K562 (cell line): Measurements from ENCODE around the gene ITSN1. TPM values are rescaled to one million over a fixed set of nuclear protein-coding genes. Genes with fewer than 3 reads are reported as not detected.

Experiments used
- ATAC-seq: fragments of 200-7000 bp; cut with Tn5 transposase; 3 replicates; pipeline ENCODE4 v1.9.1; 2020; ENCODE audit warnings: moderate library complexity
- BruUV-seq: library from RNA; stranded (reverse); fragments of 400-500 nt; replicated peaks from 2 replicates; lab custom pipeline; 2021; lab: Mats Ljungman, UMichigan
- CTCF ChIA-PET: fragments of 300-600 bp; formaldehyde crosslinking; extraction: SDS; loops from one replicate; lab custom pipeline; 2021; ENCODE audit warnings: low intra/inter-chr PET ratio; lab: Yijun Ruan, JAX
- POLR2A ChIA-PET: fragments of 300-600, 350-650 bp; sonication (Branson Sonifier 250); formaldehyde crosslinking; extraction: SDS; loops from one replicate; lab custom pipeline; 2021; ENCODE audit warnings: antibody characterized with exemption, inconsistent platforms; lab: Yijun Ruan, JAX
- DNase-seq, 4 experiments: peaks; one replicate each; pipeline versions ENCODE4 v3.0.0 to v3.0.0-alpha.2; 2011 to 2018; ENCODE audit warnings: low spot score in 3 of 4, mixed read lengths in 3 of 4; ENCODE audit errors: extremely low read depth in 1 of 4
- FAIRE-seq: peaks from 2 replicates; lab custom pipeline; 2011; peaks lifted over from hg19 to GRCh38; lab: Jason Lieb, UNC
- H2AFZ ChIP-seq: 2 replicates; pipeline ENCODE4 v1.6.0; 2011; ENCODE audit warnings: low read depth, low read length, control low read depth, inconsistent platforms
- H3K27ac ChIP-seq: fragments of 200-600 bp; 3 replicates; pipeline ENCODE4 v1.8.0; 2011; ENCODE audit warnings: low read depth, mild to moderate bottlenecking, control low read depth, inconsistent platforms, low read length, moderate library complexity, mixed read lengths; ENCODE audit errors: extremely low read depth
- H3K27me3 ChIP-seq, 2 experiments: fragments of 300-600 bp in 1 of 2; 2 replicates in 1 of 2; 3 replicates in 1 of 2; pipeline versions ENCODE4 v1.6.0 to v1.8.0; 2011; ENCODE audit warnings: inconsistent platforms in 2 of 2, low read length in 2 of 2, mild to moderate bottlenecking in 1 of 2, mixed read lengths in 1 of 2, moderate library complexity in 1 of 2; ENCODE audit not compliant: control insufficient read depth in 2 of 2, insufficient read depth in 2 of 2
- H3K36me3 ChIP-seq: fragments of 300-600 bp; 3 replicates; pipeline ENCODE4 v1.8.0; 2011; ENCODE audit warnings: mild to moderate bottlenecking, low read length, inconsistent platforms; ENCODE audit not compliant: control insufficient read depth, insufficient read depth
- H3K4me1 ChIP-seq, 2 experiments: fragments of 200-600 bp in 1 of 2; replicated peaks in 1 of 2; 2 replicates in 1 of 2; 3 replicates in 1 of 2; pipeline versions ENCODE4 v1.5.1 to v1.8.0; 2011; ENCODE audit warnings: inconsistent platforms in 2 of 2, low read length in 2 of 2, mild to moderate bottlenecking in 1 of 2, mixed read lengths in 1 of 2, moderate library complexity in 1 of 2; ENCODE audit not compliant: control insufficient read depth in 2 of 2, insufficient read depth in 2 of 2
- H3K4me2 ChIP-seq: 2 replicates; pipeline ENCODE4 v1.6.1; 2011; ENCODE audit warnings: low read length, control low read depth, inconsistent platforms, mixed read lengths; ENCODE audit not compliant: insufficient read depth
- H3K4me3 ChIP-seq: fragments of 200-600 bp; sonication (generic), shearing (Covaris generic); 2 replicates; pipeline ENCODE4 v1.5.1; 2016; ENCODE audit warnings: control low read depth, inconsistent platforms
- H3K79me2 ChIP-seq: fragments of 200-600 bp; 3 replicates; pipeline ENCODE4 v1.8.0; 2011; ENCODE audit warnings: low read length, inconsistent platforms; ENCODE audit not compliant: control insufficient read depth, insufficient read depth
- H3K9ac ChIP-seq, 2 experiments: 2 replicates each; pipeline versions ENCODE4 v1.6.0 to v1.6.1; 2011; ENCODE audit warnings: low read depth in 2 of 2, low read length in 2 of 2, control low read depth in 1 of 2, inconsistent platforms in 1 of 2, mild to moderate bottlenecking in 1 of 2, mixed read lengths in 1 of 2; ENCODE audit not compliant: insufficient read depth in 1 of 2
- H3K9me1 ChIP-seq: one replicate; pipeline ENCODE4 v1.6.0; 2011; ENCODE audit warnings: inconsistent platforms, mild to moderate bottlenecking, low read length, moderate library complexity; ENCODE audit not compliant: control insufficient read depth, insufficient read depth
- H3K9me3 ChIP-seq: replicated peaks from 2 replicates; pipeline ENCODE4 v1.5.1; 2011; ENCODE audit warnings: low read depth, low read length, inconsistent platforms; ENCODE audit not compliant: control insufficient read depth, insufficient read depth
- H4K20me1 ChIP-seq: replicated peaks from 2 replicates; pipeline ENCODE4 v1.6.1; 2011; ENCODE audit warnings: low read length, inconsistent platforms, mixed read lengths; ENCODE audit not compliant: control insufficient read depth, insufficient read depth
- BCLAF1 ChIP-seq, 2 experiments: fragments of 450-650 bp in 1 of 2; IDR thresholded peaks; 2 replicates each; pipeline ENCODE4 v1.6.1; 2011 to 2017; ENCODE audit warnings: low read depth in 2 of 2, antibody characterized with exemption in 1 of 2, borderline replicate concordance in 1 of 2, low read length in 1 of 2, mild to moderate bottlenecking in 1 of 2, mixed read lengths in 1 of 2; ENCODE audit not compliant: control insufficient read depth in 1 of 2
- CC2D1A ChIP-seq: fragments of 450-650 bp; IDR thresholded peaks from 2 replicates; pipeline ENCODE4 v1.6.1; 2017; ENCODE audit warnings: mild to moderate bottlenecking
- CHCHD3 ChIP-seq: fragments of 250-450 bp; sonication (Bioruptor Pico); IDR thresholded peaks from 2 replicates; pipeline ENCODE4 v2.1.2; 2022; ENCODE audit warnings: mild to moderate bottlenecking
- DPF2 ChIP-seq: fragments of 450-650 bp; IDR thresholded peaks from 2 replicates; pipeline ENCODE4 v1.6.1; 2016
- FOXO4 ChIP-seq: fragments of 450-650 bp; formaldehyde crosslinking; IDR thresholded peaks from 2 replicates; pipeline ENCODE4 v1.4.0; 2020; ENCODE audit warnings: mild to moderate bottlenecking, moderate library complexity
- KLF16 ChIP-seq: IDR thresholded peaks from 2 replicates; pipeline ENCODE4 v1.6.1; 2016; ENCODE audit warnings: antibody characterized with exemption
- MLX ChIP-seq, 2 experiments: fragments of 450-650 bp in 1 of 2; sonication (generic) in 1 of 2; formaldehyde crosslinking; conservative IDR thresholded peaks; 2 replicates each; pipeline versions ENCODE4 v1.4.0 to v1.8.1; 2020 to 2022; ENCODE audit warnings: mild to moderate bottlenecking in 1 of 2, missing genetic modification reagents in 1 of 2
- NR1H2 ChIP-seq: sonication (generic); formaldehyde crosslinking; IDR thresholded peaks from 2 replicates; pipeline ENCODE4 v1.4.0; 2020; ENCODE audit warnings: mild to moderate bottlenecking, missing genetic modification reagents
- ZBTB11 ChIP-seq, 3 experiments: fragments of 200-800 bp in 1 of 3; fragments of 250-450 bp in 1 of 3; fragments of 450-650 bp in 1 of 3; sonication (Bioruptor Pico) in 1 of 3; sonication (Bioruptor generic) in 1 of 3; formaldehyde crosslinking in 1 of 3; IDR thresholded peaks; 2 replicates each; pipeline versions ENCODE4 v1.6.1 to v1.8.0; 2016 to 2022; ENCODE audit warnings: mild to moderate bottlenecking in 2 of 3, missing genetic modification characterization in 2 of 3, missing compliant biosample characterization in 1 of 3, moderate library complexity in 1 of 3
- WGBS: fragments of 100-300 bp; shearing (Covaris generic); methylation state at CpG from one replicate; pipeline ENCODE4 v1.1.6; 2016; ENCODE audit warnings: low coverage, mixed read lengths; ENCODE audit not compliant: insufficient coverage; ENCODE audit errors: missing lambda C conversion rate; 5-methylcytosine and 5-hydroxymethylcytosine counted together
- in situ Hi-C: fragments of 300-500 bp; cut with MboI; formaldehyde crosslinking; loops from 4 replicates; pipeline ENCODE4 v1.15.0; 2018; ENCODE audit warnings: inconsistent platforms, mixed read lengths
- intact Hi-C: fragments of 100-400 bp; cut with micrococcal nuclease; formaldehyde crosslinking; loops from 2 replicates; pipeline ENCODE4 v1.14.2; 2022
- polyA plus RNA-seq, 8 experiments: library from polyadenylated mRNA; depleted of rRNA in 4 of 8; stranded (reverse) in 5 of 8; unstranded in 3 of 8; fragments of >200 nt; fragmentation: Nextera tagmentation in 2 of 8; fragmentation: Illumina TruSeq in 1 of 8; extraction: Ambion mirVana in 2 of 8; extraction: Trizol in 1 of 8; gene quantifications; 2 replicates each; pipeline versions ENCODE4 v1.2.1 to v1.2.3, GENCODE V29; 2011 to 2014; ENCODE audit warnings: inconsistent platforms in 1 of 8, missing spikeins in 1 of 8
- total RNA-seq, 7 experiments: library from RNA; depleted of rRNA in 6 of 7; stranded (reverse); fragments of >200 nt in 6 of 7; fragmentation: Illumina TruSeq in 2 of 7; extraction: Trizol in 2 of 7; gene quantifications; 2 replicates each; pipeline versions ENCODE4 v1.2.1 to v1.2.3, GENCODE V29; 2011 to 2021; ENCODE audit warnings: low replicate concordance in 1 of 7

ITSN1 gene
- total and polyA plus RNA-seq, 9 of the 15 experiments (the other 6 are each of a cell fraction or from before 2014, with no cell fraction given), result 1.1 to 12.6 (median 4.8) TPM

- TF ChIP-seq FOXO4 (CRISPR knock-in tag), result no peak
Measured at GRCh38 chr21:33944185-33944763, 302.0 kb downstream of the ITSN1 start (continued).

- ATAC-seq (peak; percentile 19; the same call in 2 of the 3 replicates), DNase-seq (peak in 2 of 4 experiments; percentile 43 to 60), FAIRE-seq (no peak)
- in situ Hi-C loops (no loop called here), intact Hi-C loops (no loop called here)
- Histone ChIP-seq H3K4me2 (peak overlapping the region; percentile 40; the same call in 1 of the 2 replicates), H3K4me3 (no peak overlapping the region), H3K27me3 (no peaks in the 10 kb centered on the region), H3K27ac (no peak overlapping the region), H3K36me3 (no peaks in the 10 kb centered on the region), H3K9me3 (no peaks in the 10 kb centered on the region), H3K79me2 (no peaks in the 10 kb centered on the region), H3K9me1 (no peaks in the 10 kb centered on the region), H4K20me1 (no peaks in the 10 kb centered on the region), H2AFZ (peak overlapping the region; percentile 54), H3K9ac (peak overlapping the region in 1 of 2 experiments; percentile 29; a peak in 2 of 4 replicates), H3K4me1 (peaks cover 17 to 29% of the 10 kb centered on the region in 2 experiments)
- BruUV-seq, result no TSS peak
- 83% methylated on average over 2 of the region's 2 CpGs for WGBS
- CTCF ChIA-PET, result no interaction called here
- POLR2A ChIA-PET, result interaction anchor here (0.5 to 1.0 kb wide), 2 partner anchors 13 to 229 kb away, joined by 3 read pairs; no protein-coding TSS in a partner anchor
- TF ChIP-seq NR1H2 (CRISPR knock-in tag), result no peak
- no peak for TF ChIP-seq ZBTB11 (CRISPR knock-in tag; IDR thresholded peaks at IDR 0.05)
- TF ChIP-seq KLF16, result 0 out of 2 replicates have a peak, but pooled peaks have one; percentile 12
- no peak for TF ChIP-seq MLX (CRISPR knock-in tag; conservative IDR thresholded peaks at IDR 0.05)
- no peak for TF ChIP-seq BCLAF1 (IDR thresholded peaks at IDR 0.05; ENCODE audit: borderline replicate concordance in 1 of 2, control insufficient read depth in 1 of 2, low read depth in 2 of 2, low read length in 1 of 2)
- no peak for TF ChIP-seq CHCHD3 (CRISPR knock-in tag)
- no peak for TF ChIP-seq CC2D1A
- 0 out of 2 replicates have a peak, but pooled peaks have one; percentile 27 for TF ChIP-seq DPF2
Measured at GRCh38 chr21:33945652-33946270, 303.5 kb downstream of the ITSN1 start.
